TTC549 (cell line): ENCODE measurements around the gene TMEM141.
A peak's percentile ranks its signal among the peaks of the same experiment; 100 is the strongest.
"Not testable (repeated sequence)": the region's sequence is repeated elsewhere in the genome, so short reads cannot be mapped to it uniquely, and the experiment has no call there.

Experiments
- FAIRE-seq: peaks from 2 replicates; lab custom pipeline; 2012; peaks lifted over from hg19 to GRCh38; lab: Jason Lieb, UNC

TMEM141 gene

DNA sequence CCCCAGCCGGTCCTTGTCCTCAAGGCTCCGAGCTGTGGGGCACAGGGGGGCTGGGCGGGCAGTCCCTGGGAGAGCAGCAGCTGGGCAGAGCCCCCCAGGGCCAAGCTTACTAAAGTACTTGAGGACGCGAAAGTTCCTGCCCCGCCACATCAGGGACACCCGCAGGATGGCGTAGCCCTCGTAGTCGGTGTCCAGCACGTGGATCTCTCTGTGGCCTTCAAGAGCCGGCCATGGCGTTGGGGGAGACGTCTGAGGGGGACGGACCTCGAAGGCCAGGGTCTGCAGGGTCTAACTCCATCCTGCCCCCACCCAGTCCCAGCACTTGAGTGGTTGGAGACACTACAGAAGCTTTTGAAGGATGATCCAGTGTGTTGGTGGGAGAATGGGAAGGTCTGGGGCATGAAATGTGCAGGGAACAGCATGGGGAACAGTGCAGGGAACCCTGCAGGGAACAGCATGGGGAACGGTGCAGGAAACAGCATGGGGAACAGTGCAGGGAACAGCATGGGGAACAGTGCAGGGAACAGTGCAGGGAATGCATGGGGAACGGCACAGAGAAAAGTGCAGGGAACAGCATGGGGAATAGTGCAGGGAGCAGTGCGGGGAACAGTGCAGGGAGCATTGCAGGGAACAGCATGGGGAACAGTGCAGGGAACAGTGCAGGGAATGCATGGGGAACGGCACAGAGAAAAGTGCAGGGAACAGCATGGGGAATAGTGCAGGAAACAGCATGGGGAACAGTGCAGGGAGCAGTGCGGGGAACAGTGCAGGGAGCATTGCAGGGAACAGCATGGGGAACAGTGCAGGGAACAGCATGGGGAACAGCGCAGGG lies 35.6 kb upstream of the TMEM141 start:
- not testable (repeated sequence) for FAIRE-seq

DNA sequence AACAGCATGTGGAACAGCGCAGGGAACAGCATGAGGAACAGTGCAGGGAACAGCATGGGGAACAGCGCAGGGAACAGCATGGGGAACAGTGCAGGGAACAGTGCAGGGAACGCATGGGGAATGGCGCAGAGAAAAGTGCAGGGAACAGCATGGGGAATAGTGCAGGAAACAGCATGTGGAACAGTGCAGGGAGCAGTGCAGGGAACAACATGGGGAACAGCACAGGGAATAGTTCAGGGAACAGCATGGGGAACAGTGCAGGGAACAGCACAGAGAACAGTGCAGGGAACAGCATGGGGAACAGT lies 35.1 kb upstream of the TMEM141 start:
- no peak for FAIRE-seq

- no peak for FAIRE-seq
Observed at GRCh38 chr9:136756836-136757235, 34.3 kb upstream of the TMEM141 start.

DNA sequence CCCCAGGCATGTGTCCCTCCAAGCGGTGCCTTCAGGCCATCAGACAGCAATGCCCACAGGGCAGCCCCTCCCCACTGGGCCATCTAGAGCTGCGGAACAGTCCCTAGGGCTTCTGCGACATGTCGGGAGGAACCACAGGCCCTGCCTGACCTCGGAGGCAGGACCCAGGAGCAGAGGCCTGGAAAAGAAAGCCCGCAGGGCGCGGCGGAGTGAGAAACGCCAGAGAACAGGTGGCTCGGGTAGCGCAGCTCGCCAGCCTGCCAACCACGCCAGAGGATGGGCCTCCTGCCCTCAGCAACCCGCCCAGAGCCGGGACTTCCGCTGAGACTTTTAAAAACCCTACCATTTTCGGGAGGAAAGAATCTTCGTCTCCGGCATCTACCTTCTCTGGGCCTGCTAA lies 33.8 kb upstream of the TMEM141 start:
- FAIRE-seq = no peak

- no peak for FAIRE-seq
Observed at GRCh38 chr9:136757751-136758140, 33.4 kb upstream of the TMEM141 start.

GRCh38 chr9:136759001-136759400 lies 32.1 kb upstream of the TMEM141 start:
- FAIRE-seq = no peak

DNA sequence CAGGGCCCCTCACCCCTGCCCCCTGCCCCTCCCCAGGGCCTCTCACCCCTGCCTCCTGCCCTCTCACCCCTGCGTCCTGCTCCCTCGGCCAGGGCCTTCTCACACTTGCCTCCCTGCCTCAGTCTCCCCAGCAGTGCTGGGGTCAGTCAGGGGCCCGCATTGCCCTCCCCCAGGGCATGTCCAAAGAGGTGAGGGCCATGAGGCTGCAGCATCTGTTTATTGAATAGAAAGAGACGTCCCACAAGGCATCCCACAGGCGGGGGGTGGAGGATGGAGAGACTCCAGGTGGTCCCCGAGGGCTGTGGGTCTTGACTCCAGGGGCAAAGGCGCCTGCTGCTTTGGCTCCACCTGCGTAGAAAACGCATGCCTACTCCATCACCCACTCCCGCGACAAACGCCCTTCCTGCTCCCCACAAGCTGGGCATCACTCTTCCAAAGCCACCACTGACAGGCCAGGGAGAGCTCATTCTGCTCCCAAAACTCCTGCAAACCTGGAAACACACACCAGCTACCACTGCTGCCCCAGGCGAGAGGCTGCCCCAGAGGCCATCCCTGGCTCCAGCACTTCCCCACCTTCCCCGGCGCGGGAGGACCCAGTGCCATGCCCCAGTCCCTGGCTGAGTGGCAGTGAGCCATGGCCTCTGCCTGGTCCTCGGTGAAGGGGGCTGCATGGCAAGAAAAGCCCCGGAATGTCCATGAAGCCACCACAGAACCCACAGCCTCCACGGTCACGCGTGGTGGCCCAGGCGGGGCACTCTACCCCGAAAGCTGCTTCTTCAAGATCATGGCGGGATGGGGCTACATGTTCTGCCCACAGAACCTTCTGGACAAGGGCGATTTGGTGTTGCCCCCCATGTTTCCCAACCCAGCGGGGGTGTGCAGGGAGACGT lies 31.5 kb upstream of the TMEM141 start:
- no peak for FAIRE-seq

DNA sequence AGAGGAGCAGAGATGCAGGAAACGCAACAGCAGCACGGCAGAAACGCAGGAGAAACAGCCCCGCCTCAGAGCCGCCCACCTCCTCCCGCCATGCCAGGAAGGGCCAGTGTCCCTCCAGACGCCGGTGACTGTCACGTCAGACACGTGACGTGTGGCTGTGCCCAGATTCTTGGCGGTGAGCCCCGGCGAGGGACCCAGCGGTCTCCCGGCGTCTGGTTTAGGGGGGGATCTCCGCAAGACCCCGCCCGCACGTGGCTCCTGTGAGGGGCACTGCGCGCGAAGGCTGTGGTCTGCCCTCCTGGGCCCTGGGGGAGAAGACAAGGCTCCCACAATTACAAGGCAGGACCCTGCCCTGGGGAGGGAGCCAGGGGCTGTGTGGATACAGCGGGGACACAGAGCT lies 30.7 kb upstream of the TMEM141 start:
- FAIRE-seq = no peak

DNA sequence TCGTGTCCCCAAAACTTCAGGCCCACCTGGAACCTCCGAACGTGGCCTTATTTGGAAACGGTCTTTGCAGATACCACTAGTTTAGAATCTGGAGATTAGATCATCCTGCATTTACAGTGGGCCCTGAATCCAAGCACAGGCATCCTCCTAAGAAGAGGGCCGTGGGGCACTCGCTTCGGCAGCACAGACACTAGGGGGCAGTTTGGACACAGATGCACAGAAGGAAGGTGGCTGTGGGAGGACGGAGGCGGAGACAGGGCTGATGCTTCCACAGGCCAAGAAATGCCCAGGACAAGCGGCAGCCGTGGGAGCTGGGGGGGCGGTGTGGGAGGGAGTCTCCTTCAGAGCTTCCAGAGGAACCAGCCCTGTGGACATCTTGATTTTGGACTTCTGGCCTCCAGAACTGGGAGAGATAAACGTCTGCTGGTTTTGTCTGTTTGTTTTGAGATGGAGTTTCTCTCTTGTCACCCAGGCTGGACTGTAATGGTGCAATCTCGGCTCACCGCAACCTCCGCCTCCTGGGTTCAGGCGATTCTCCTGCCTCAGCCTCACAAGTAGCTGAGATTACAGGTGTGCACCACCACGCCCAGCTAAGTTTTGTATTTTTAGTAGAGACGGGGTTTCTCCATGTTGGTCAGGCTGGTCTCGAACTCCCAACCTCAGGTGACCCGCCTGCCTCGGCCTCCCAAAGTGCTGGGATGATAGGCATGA lies 30.2 kb upstream of the TMEM141 start:
- peak; percentile 47 for FAIRE-seq

GRCh38 chr9:136761545-136761981 lies 29.6 kb upstream of the TMEM141 start:
- no peak for FAIRE-seq

DNA sequence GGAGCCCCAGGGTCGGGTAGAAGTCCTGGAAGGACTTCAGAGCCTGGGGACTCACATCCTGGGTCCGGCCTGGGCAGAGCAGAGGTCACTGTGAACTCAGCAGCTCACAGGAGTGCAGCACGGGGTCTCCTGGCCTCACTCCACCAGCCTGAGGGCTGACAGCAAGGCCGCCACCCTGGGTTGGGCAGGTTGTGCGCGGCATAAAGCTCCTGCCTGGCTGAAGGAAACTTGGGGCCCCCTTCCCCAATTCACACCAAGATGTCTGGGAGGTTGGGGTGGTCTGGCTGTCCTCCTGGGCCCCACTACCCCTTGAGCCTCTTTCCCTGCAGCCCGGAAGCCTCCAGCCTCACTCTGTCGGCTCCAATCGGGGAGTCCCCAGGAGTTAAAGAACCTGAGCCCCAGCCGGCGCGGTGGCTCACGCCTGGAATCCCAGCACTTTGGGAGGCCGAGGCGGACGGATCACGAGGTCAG lies 28.9 kb upstream of the TMEM141 start:
- FAIRE-seq = no peak

GRCh38 chr9:136762915-136763648 lies 28.1 kb upstream of the TMEM141 start:
- FAIRE-seq = no peak

DNA sequence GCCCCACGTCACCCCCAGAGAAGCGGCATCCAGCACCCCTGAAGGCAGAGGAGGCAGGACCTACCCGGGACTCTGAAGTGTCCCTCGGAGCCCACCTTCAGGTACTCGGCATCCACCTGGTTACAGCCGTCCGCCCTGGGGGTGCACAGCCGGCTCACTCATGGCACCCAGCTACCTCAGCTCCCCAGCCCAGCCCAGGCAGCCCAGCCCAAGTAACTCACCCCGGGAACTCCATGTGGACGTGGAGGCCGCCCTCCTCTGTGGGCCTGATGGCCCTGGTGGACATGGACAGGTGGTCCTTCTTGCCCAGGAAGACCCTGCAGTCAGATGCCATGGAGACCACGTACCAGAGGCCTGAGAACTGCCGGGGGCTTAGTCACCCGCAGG lies 27.5 kb upstream of the TMEM141 start:
- no peak for FAIRE-seq

DNA sequence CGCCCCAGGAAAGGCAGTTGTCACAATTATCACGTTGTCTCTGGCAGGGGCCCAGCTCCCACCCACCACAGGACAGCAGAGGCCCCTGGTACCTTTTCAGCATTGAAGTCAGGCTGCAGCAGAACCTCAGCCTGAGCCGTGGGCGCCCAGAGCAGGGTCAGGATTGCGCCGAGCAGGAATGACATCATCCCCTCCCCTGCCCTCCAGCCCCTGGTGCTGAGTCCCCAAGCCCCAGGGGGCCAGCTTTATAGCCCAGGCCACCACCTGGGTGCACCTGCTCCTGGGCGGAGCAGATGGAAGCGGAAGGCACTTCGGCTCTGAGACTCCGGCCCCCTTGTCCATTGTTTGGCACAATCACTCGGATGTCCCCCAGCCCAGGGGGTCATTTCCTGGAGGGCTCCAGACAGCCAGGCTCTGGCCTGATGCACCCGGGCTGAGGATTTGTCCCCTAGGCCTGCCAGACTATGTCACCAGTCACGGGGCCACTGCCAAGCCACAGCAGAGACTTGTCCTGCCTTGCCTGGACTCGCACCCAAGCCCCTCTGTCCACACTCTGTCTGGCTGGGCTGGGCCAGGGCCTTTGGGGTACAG lies 26.7 kb upstream of the TMEM141 start, which contains the start of gene LCN15:
LCN15 (minus strand) TSS at position 218 of the 591 bp plus-strand sequence; CDS start at position 188, 30 bp downstream.
- no peak for FAIRE-seq

- FAIRE-seq = no peak
Observed at GRCh38 chr9:136765041-136765440, 26.1 kb upstream of the TMEM141 start.

DNA sequence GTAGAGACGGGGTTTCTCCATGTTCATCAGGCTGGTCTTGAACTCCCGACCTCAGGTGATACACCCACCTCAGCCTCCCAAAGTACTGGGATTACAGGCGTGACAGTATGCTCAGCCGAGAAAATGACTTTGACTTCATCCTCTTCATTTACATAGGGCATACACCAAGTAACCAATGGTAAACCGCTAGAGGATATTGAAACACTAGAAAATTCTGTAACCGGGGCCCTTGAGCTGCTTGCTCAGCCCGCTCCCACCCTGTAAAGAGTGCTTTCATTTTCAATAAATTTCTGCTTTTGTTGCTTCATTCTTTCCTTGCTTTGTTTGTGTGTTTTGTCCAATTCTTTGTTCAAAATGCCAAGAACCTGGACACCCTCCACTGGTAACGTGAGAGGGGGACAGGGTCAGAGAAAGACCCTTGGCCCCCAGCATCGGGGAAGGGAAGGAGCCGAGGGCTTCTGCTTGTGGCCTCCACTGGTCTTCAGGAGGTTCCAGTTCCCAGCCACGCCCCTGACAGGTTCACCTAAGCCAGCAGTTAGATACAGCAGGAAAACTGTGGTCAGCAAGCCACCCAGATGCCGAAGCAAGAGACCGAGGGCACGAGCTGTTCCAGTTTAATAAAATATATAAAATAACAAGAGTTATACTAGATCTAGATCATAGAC lies 25.3 kb upstream of the TMEM141 start:
- not testable (repeated sequence) for FAIRE-seq

GRCh38 chr9:136766410-136767120 lies 24.6 kb upstream of the TMEM141 start:
- FAIRE-seq = peak; percentile 54

DNA sequence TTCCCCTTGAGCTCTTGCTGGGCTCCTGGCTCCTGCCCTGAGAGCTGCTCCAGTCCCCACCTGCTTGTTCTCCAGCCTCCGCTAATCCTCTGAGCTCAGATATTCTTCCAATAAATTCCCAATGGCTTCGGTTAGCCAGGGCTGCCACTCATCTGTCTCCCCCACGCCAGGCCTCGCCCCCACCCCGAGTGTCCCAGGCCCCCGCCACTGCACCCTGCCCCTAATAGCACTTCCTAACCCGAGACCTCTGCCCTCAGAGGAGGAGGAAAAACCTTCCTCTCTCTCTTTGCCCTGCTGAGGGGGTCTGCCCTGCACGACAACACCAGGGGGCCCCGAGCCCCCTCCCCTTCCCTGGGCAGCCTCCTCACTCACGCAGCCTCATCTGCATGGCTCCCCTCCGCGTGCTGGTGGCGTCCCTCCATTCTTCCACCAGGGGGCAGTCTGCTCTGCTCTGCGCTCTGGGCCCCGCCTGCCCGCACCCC lies 21.4 kb upstream of the TMEM141 start:
- no peak for FAIRE-seq

GRCh38 chr9:136771907-136772415 lies 19.2 kb upstream of the TMEM141 start:
- FAIRE-seq = no peak
